ENCODE data around the gene MTRF1.

DNA sequence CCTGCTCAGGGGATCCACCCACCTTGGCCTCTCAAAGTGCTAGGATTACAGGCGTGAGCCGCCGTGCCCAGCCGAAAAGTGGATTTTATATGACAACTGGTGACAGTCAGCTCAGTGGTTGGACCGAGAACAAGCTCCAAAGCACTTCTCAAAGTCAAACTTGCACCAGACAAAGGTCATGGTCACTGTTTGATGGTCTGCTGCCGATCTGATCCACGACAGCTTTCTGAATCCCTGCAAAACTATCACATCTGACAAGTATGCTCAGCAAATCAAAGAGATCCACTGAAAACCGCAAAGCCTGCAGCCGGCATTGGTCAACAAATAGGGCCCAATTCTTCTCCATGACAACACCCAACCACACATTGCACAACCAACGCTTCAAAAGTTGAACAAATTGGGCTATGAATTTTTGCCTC lies 26.1 kb upstream of the MTRF1 start:
- TF ChIP-seq NRF1 (IDR thresholded peaks at IDR 0.05; ENCODE audit: low read depth, low read length) (no peak), YY1 (IDR thresholded peaks at IDR 0.05; ENCODE audit: low read depth, low read length) (no peak), E2F6 (IDR thresholded peaks at IDR 0.05) (no peak), GABPA (IDR thresholded peaks at IDR 0.05; ENCODE audit: borderline replicate concordance, insufficient read depth, low read length) (no peak), BRCA1 (IDR thresholded peaks at IDR 0.05; ENCODE audit: low read depth, low read length) (no peak), SP1 (IDR thresholded peaks at IDR 0.05; ENCODE audit: low read depth, low read length) (no peak)
- TF ChIP-seq, protein P1, sequence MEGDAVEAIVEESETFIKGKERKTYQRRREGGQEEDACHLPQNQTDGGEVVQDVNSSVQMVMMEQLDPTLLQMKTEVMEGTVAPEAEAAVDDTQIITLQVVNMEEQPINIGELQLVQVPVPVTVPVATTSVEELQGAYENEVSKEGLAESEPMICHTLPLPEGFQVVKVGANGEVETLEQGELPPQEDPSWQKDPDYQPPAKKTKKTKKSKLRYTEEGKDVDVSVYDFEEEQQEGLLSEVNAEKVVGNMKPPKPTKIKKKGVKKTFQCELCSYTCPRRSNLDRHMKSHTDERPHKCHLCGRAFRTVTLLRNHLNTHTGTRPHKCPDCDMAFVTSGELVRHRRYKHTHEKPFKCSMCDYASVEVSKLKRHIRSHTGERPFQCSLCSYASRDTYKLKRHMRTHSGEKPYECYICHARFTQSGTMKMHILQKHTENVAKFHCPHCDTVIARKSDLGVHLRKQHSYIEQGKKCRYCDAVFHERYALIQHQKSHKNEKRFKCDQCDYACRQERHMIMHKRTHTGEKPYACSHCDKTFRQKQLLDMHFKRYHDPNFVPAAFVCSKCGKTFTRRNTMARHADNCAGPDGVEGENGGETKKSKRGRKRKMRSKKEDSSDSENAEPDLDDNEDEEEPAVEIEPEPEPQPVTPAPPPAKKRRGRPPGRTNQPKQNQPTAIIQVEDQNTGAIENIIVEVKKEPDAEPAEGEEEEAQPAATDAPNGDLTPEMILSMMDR (IDR thresholded peaks at IDR 0.05; ENCODE audit: control extremely low read depth in 1 of 3, insufficient read depth in 1 of 3, low read depth in 1 of 3, low read length in 3 of 3) = no peak
- TF ChIP-seq, protein P2, sequence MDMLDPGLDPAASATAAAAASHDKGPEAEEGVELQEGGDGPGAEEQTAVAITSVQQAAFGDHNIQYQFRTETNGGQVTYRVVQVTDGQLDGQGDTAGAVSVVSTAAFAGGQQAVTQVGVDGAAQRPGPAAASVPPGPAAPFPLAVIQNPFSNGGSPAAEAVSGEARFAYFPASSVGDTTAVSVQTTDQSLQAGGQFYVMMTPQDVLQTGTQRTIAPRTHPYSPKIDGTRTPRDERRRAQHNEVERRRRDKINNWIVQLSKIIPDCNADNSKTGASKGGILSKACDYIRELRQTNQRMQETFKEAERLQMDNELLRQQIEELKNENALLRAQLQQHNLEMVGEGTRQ (IDR thresholded peaks at IDR 0.05; ENCODE audit: low read length) = no peak

Data from H1 (cell line).